ENCODE measurements around the gene SSPN.
A peak's percentile ranks its signal among the peaks of the same experiment; 100 is the strongest.

Gene SSPN

DNA sequence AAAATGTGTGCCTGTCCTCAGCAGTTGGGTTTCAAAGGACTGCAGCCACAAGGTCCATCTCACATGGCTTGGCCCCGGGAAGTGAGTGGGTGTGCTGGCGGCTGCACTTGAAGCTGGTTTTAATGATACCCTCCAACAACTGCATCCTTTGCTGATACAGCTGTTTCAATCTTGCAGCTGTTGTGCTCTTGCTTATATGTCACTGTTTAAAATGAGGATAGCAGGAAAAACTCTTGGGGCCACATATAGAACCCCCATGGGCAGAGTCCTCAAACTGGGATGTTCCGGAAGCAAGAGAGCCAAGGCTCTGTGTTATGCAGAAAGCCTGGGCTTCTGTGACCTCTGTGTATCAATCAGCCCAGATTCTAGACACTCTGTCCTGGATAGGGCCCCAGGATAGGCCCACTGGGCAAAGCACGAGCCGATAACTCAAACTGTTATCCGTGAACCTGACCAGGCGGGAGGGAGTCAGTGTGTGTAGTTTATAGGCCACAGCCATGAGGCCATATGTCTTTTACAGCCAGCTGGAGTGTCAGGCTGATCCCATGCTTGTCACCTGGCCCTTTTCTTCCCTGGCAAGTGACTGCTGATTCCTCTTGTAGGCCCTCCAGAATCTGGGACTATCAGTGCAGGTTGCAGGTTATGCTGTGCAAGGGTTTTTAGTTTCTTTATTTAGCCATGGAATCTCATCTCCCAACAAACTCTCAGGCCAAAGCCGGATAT lies 74.3 kb downstream of the SSPN start:
- H3K36me3 Mint-ChIP-seq (ENCODE audit: insufficient read depth), result peaks cover 3% of the 10 kb centered on the region
- no peaks in the 10 kb centered on the region for H3K9me3 Mint-ChIP-seq
- no peaks in the 10 kb centered on the region for H3K4me1 Mint-ChIP-seq (ENCODE audit: low read depth in 2 of 2)
- H3K27ac Mint-ChIP-seq, result no peak overlapping the region
- H3K27me3 Mint-ChIP-seq, result peaks cover 0 to 11% of the 10 kb centered on the region in 2 donors
- DNase-seq, result no peak
- H3K4me3 Mint-ChIP-seq, result no peak overlapping the region
- ATAC-seq (replicated peaks), result no peak

DNA sequence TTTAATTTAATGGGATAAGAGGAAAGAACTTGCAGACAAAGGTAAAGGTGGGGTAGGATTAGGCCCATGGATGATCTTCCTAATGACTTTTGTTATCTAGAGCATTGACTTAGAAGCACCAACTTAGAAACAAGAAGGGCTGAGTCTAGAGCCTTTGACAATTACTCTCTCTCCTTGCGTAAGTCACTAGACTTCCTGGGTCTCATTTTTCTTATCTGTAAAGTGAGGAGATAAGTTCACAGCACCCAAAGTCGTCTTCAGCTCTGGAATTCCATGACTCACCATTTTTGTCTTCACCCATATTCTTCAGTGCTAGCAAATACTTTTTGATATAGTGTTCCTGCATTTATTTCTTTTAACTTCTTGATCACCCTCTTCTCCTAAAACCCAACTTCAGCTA lies 75.7 kb downstream of the SSPN start:
- no peak overlapping the region for H3K4me3 Mint-ChIP-seq
- peaks cover 0 to 11% of the 10 kb centered on the region in 2 donors for H3K27me3 Mint-ChIP-seq
- H3K36me3 Mint-ChIP-seq (ENCODE audit: insufficient read depth), result peaks cover 3% of the 10 kb centered on the region
- no peaks in the 10 kb centered on the region for H3K4me1 Mint-ChIP-seq (ENCODE audit: low read depth in 2 of 2)
- ATAC-seq (replicated peaks), result no peak
- no peak for DNase-seq
- H3K9me3 Mint-ChIP-seq, result no peaks in the 10 kb centered on the region
- H3K27ac Mint-ChIP-seq, result no peak overlapping the region

DNA sequence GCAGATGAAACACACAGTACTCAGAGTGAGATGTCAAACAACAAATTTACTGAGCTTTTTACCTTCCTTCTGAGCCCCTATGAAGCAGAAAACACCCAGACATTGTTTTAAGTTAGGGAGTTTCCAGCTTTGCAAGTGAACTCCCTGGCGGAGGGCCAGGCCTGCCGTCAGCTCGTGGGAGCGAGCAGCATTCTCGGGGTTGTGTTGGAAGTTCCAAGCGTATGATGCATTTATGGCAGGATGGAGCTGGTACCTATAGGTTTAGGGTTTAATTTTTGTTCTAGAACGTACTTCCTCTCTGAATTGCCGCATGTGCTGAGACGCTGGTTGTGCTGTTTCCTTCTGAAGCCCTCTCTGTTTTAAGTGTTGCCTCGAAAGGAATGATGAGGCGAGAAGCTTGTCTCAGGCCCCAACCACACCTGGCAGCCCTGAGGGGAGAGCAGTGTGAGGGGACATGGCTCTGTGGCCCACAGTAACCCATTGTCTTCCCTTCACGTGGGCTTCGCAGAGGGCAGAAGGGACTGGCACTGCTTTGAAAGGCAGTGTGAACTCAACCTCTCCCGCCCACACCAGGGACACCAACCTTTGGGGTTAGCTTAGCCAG lies 76.6 kb downstream of the SSPN start:
- peaks cover 0 to 11% of the 10 kb centered on the region in 2 donors for H3K27me3 Mint-ChIP-seq
- no peak overlapping the region for H3K27ac Mint-ChIP-seq
- no peaks in the 10 kb centered on the region for H3K4me1 Mint-ChIP-seq (ENCODE audit: low read depth in 2 of 2)
- DNase-seq, result no peak
- H3K9me3 Mint-ChIP-seq, result no peaks in the 10 kb centered on the region
- H3K4me3 Mint-ChIP-seq, result no peak overlapping the region
- H3K36me3 Mint-ChIP-seq (ENCODE audit: insufficient read depth), result peaks cover 3% of the 10 kb centered on the region
- ATAC-seq (replicated peaks), result no peak

DNA sequence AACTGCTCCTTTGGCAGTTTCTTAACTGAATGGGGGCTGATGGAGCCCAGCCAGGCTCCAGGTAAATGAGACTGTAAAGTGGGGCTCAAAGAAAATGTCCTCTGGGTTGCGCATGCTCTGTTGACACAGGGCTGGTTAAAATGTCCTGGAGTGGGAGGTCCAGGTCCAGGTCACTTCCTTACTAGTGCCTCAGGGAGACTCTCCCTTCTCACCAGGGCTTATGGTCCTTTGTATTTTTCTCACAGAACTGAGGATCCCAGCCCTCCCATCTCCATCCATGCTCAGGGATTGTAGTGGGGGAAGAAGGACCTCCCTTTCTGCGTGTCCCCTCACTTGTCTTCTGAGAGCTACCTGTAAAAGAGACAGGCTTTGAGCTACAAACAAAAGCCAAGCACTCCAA lies 77.5 kb downstream of the SSPN start:
- no peak overlapping the region for H3K27ac Mint-ChIP-seq
- no peak overlapping the region for H3K4me3 Mint-ChIP-seq
- no peaks in the 10 kb centered on the region for H3K9me3 Mint-ChIP-seq
- no peaks in the 10 kb centered on the region for H3K4me1 Mint-ChIP-seq (ENCODE audit: low read depth in 2 of 2)
- no peak for DNase-seq
- peaks cover 0 to 11% of the 10 kb centered on the region in 2 donors for H3K27me3 Mint-ChIP-seq
- H3K36me3 Mint-ChIP-seq (ENCODE audit: insufficient read depth), result peaks cover 3% of the 10 kb centered on the region
- no peak for ATAC-seq (replicated peaks)

DNA sequence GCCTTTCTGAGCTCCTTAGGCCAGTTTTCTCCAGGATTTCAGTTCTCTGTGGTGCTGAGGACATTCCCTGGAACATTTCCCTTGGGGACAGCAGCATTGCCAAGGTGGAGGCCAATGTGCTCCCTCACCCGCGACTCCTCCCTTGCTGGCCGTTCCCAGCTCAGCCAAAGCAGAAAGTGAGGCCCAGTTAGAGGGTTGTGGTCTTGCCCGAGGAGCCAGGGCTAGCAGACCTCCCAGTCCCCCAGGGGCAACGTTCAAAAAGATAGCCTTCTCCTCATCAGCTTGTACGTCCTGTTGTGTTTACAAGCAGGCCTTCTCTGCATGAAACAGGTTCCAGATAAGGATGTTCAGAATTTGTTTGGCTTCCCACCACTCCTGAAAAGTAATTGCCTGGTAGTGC lies 78.4 kb downstream of the SSPN start:
- no peak overlapping the region for H3K27ac Mint-ChIP-seq
- H3K4me1 Mint-ChIP-seq (ENCODE audit: low read depth in 2 of 2), result no peaks in the 10 kb centered on the region
- H3K9me3 Mint-ChIP-seq, result no peaks in the 10 kb centered on the region
- peaks cover 3% of the 10 kb centered on the region for H3K36me3 Mint-ChIP-seq (ENCODE audit: insufficient read depth)
- H3K4me3 Mint-ChIP-seq, result no peak overlapping the region
- DNase-seq (no peak), ATAC-seq (replicated peaks) (no peak)
- peaks cover 0 to 14% of the 10 kb centered on the region in 2 donors for H3K27me3 Mint-ChIP-seq

DNA sequence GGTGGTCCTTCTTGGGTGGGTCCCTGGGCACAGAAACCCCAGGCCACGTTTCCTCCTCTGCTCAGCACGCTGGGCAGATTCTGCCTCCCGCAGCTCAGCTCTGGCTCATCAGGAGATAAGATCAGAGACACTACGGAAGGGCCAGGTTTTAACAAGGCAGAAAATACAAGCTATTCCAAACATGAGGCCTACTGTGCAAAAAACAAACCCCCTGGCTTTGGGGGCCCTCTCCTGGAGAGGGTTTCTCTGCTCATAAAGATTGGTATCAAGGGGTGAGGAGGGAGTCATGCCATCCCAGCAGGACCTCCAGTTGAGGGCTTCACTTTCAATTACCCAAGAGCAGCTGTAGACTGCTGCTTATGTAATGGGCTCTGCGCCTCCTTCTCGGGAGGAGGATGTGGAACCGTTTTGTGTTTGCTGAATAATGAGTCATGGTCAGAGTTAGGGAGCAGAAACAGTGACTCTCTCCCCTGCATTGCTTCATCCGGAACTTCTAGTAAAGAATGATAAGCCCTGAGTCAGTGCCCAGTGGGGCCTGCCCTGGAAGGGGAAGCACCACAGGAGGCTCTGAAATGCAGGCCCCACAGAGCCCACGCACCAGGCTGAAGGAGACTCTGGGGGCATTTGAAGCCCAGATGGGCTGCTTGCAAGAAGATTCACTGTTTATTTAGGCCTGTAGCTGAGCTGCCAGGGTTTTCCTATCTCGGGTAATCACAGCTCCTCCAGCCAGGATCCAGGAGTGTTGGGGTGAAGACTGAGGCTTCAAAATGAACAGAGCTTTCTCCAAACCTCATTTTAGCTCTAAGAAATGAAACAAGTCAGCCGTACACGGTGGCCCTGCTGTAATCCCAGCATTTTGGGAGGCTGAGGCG lies 79.3 kb downstream of the SSPN start:
- Mint-ChIP-seq H3K27me3 (peaks cover 0 to 23% of the 10 kb centered on the region in 2 donors), H3K36me3 (ENCODE audit: insufficient read depth) (peaks cover 3% of the 10 kb centered on the region), H3K4me3 (no peak overlapping the region), H3K9me3 (no peaks in the 10 kb centered on the region), H3K4me1 (ENCODE audit: low read depth in 2 of 2) (no peaks in the 10 kb centered on the region), H3K27ac (peak overlapping the region in 1 of 2 donors; percentile 20)
- no peak for DNase-seq
- peak; percentile 46 for ATAC-seq (replicated peaks)

DNA sequence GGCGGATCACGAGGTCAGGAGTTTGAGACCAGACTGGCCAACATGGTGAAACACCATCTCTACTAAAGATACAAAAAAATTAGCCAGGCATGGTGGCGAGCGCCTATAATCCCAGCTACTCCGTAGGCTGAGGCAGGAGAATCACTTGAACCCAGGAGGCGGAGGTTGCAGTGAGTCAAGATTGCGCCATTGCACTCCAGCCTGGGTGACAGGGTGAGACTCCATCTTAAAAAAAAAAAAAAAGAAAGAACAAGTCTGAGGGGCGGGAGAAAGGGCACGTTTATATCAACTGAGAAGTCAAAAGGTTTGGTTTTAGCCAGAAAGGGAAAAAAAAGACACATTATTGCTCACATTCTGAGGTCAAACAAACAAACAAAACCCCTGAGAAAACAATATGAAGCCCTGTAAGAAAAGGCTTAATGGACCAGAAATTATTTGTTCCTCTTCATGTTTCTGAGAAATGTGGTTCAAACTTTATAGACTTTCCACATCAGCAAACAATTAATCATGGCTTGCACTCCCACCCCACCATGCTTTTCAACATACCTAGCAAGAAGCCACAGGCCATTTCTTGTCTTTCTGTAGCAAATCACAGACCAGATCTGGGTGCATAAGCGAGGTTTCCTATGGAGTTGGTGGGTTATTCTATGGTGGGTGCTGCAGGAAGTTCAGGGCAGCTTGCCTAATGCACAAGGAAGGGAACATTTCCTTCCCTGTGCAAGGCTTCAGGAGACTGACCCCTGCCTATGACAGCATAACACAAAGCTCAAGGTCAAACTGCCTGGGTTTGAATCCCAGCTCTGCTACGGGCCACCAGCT lies 80.1 kb downstream of the SSPN start:
- Mint-ChIP-seq H3K4me3 (no peak overlapping the region), H3K9me3 (no peaks in the 10 kb centered on the region), H3K27me3 (peaks cover 0 to 24% of the 10 kb centered on the region in 2 donors), H3K27ac (peak overlapping the region in 1 of 2 donors; percentile 20), H3K36me3 (ENCODE audit: insufficient read depth) (no peaks in the 10 kb centered on the region), H3K4me1 (ENCODE audit: low read depth in 2 of 2) (no peaks in the 10 kb centered on the region)
- ATAC-seq (replicated peaks) (no peak), DNase-seq (no peak)

DNA sequence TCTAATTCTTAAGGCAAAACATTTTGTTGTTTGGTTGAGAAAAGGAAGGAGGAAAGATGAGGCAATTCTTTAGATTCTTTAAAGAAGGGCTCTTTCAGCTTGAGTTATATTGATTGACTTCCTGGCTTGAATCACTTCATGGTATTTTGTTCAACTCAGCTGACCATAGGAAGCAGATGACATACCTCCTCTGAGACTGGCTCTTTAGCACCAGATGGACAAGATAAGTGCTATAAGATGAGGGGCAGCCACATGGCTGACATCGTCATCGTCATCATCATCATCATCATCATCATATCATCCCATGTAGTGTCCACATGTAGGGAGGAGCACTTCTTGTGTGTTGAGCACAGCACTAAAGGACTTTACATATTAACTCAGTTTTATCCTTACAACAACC lies 81.3 kb downstream of the SSPN start:
- no peak overlapping the region for H3K27ac Mint-ChIP-seq
- no peaks in the 10 kb centered on the region for H3K36me3 Mint-ChIP-seq (ENCODE audit: insufficient read depth)
- H3K9me3 Mint-ChIP-seq, result no peaks in the 10 kb centered on the region
- DNase-seq, result no peak
- no peaks in the 10 kb centered on the region for H3K4me1 Mint-ChIP-seq (ENCODE audit: low read depth in 2 of 2)
- H3K27me3 Mint-ChIP-seq, result peaks cover 0 to 15% of the 10 kb centered on the region in 2 donors
- no peak overlapping the region for H3K4me3 Mint-ChIP-seq
- no peak for ATAC-seq (replicated peaks)

DNA sequence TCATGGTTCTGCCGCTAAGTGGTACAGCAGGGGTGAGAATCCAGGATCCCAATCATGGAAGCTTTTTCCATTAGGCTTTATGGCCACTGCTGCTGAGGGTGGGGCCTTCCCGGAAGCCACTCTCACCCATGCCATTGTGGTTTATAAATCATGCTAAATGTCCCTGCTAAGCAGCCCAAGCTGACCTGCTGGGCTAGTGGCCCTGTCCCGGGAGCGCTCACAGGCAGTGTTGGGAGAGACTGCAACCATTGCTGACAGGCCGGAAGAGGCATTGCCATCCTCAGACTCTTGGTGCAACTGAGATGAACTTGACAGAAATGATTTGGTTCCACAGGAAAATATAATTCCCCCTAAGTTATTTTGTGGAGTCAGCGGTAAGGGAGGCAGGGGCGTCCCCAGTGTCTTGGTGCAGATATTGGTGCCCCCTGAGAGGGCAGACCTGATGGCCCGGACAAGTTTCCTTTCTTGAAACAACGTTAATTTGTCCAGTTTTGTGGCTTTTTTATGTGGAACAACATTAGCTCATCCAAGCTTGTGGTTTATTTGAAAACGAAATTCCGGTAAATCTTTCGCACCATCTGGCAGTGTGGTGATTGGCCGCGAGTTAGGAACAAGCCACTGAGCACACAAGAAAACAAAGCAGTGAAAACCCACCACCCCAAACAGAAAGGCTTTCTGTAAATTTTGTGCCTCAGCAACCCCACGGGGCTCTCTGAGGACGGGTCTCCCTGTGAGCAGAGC lies 82.3 kb downstream of the SSPN start:
- ATAC-seq (replicated peaks), result no peak
- no peak for DNase-seq
- H3K9me3 Mint-ChIP-seq, result no peaks in the 10 kb centered on the region
- peaks cover 0 to under 1% of the 10 kb centered on the region in 2 donors for H3K4me1 Mint-ChIP-seq (ENCODE audit: low read depth in 2 of 2)
- no peaks in the 10 kb centered on the region for H3K36me3 Mint-ChIP-seq (ENCODE audit: insufficient read depth)
- no peak overlapping the region for H3K27ac Mint-ChIP-seq
- H3K4me3 Mint-ChIP-seq, result no peak overlapping the region
- H3K27me3 Mint-ChIP-seq, result peaks cover 0 to 13% of the 10 kb centered on the region in 2 donors

DNA sequence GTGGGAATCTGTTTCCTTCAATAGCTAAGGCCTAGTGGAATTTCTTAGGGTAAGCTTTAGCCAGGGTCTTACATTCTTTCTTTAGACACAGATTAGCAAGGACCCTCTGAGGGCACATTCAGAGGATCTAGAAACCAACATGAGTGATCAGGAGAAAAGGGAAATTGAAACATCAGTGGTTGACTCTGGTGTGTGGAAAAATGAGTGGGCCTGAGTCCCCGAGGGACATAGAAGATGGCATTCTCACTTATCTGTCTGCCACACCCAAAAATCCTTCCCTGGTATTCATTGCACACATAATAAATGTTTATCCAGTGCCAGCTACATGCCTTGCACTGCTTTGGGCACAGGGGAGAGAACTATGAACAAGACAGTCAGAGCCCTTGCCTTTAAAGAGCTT lies 82.9 kb downstream of the SSPN start:
- no peak overlapping the region for H3K27ac Mint-ChIP-seq
- no peak for ATAC-seq (replicated peaks)
- H3K4me1 Mint-ChIP-seq (ENCODE audit: low read depth in 2 of 2), result peaks cover 0 to 3% of the 10 kb centered on the region in 2 donors
- no peak for DNase-seq
- no peaks in the 10 kb centered on the region for H3K36me3 Mint-ChIP-seq (ENCODE audit: insufficient read depth)
- H3K9me3 Mint-ChIP-seq, result no peaks in the 10 kb centered on the region
- H3K4me3 Mint-ChIP-seq, result no peak overlapping the region
- H3K27me3 Mint-ChIP-seq, result peaks cover 0 to 13% of the 10 kb centered on the region in 2 donors

DNA sequence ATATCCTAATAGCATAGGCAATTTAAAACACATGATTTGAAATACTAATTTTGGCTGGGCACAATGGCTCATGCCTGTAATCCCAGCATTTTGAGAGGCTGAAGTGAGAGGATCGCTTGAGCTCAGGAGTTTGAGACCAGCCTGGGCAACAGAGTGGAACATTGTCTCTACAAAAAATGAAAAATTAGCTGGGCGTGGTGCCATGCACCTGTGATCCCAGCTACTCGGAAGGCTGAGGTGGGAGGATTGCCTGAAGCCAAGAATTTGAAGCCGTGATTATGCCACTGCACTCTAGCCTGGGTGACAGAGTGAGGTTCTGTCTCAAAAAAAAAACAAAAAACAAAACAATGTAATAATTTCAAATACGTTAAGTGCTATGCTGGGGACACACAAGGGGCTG lies 83.3 kb downstream of the SSPN start:
- Mint-ChIP-seq H3K4me1 (ENCODE audit: low read depth in 2 of 2) (peaks cover 0 to 3% of the 10 kb centered on the region in 2 donors), H3K9me3 (no peaks in the 10 kb centered on the region), H3K4me3 (no peak overlapping the region), H3K27ac (no peak overlapping the region), H3K27me3 (peaks cover 0 to 13% of the 10 kb centered on the region in 2 donors), H3K36me3 (ENCODE audit: insufficient read depth) (no peaks in the 10 kb centered on the region)
- DNase-seq, result no peak
- no peak for ATAC-seq (replicated peaks)

DNA sequence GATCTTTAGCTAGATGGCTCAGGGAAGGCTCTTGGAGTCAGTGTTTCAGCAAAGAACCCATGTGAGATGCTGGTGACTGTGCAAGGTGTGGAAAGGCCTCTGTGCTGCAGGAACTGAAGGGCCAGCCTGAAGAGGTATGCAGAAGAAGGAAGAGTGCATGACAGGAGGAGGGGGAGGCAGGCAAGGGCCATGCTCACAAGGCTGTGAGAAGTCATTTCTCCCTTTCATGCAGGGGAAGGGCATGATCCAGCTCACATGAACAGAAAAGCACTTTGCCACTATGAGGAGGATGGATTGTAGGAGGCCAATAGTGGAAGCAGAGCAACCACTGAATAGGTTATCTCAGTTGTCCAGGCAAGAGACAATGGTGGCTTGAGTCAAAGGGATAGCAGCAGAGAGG lies 83.7 kb downstream of the SSPN start:
- Mint-ChIP-seq H3K4me1 (ENCODE audit: low read depth in 2 of 2) (peaks cover 0 to 3% of the 10 kb centered on the region in 2 donors), H3K36me3 (ENCODE audit: insufficient read depth) (no peaks in the 10 kb centered on the region), H3K4me3 (no peak overlapping the region), H3K27ac (no peak overlapping the region), H3K27me3 (peaks cover 0 to 13% of the 10 kb centered on the region in 2 donors), H3K9me3 (no peaks in the 10 kb centered on the region)
- ATAC-seq (replicated peaks) (no peak), DNase-seq (no peak)
